T-helper 1 cell treated with Interleukin-12 subunit alpha and Interleukin-12 subunit beta and Interleukin-4 antibody, amounts not matched to agents 30 ng/mL and 1 ng/mL, for 36 hours (primary cell): Measurements from ENCODE around the gene PRXL2A. TPM values are rescaled to one million over a fixed set of nuclear protein-coding genes. Genes with fewer than 3 reads are reported as not detected.
"Not testable (repeated sequence)": the region's sequence is repeated elsewhere in the genome, so short reads cannot be mapped to it uniquely, and the experiment has no call there.

ENCODE experiments used
- intact Hi-C: fragments of 100-400 bp; cut with micrococcal nuclease; formaldehyde crosslinking; loops from one replicate; pipeline ENCODE4 v1.15.1; 2024
- total RNA-seq: library from RNA; stranded (reverse); gene quantifications from 2 replicates; pipeline ENCODE4 v1.2.3, GENCODE V29; 2022

The PRXL2A gene
- total RNA-seq, 1 donor from 2014 or later = 9.6 TPM

GRCh38 chr10:80472234-80473095 lies 64.1 kb downstream of the PRXL2A start:
- intact Hi-C loops = loop anchor here (1.0 to 5.0 kb wide), 6 partner anchors 9 to 270 kb away; no protein-coding TSS in a partner anchor

GRCh38 chr10:80473096-80473657 lies 64.8 kb downstream of the PRXL2A start:
- intact Hi-C loops = loop anchor here (2.0 to 5.0 kb wide), 2 partner anchors 14 to 271 kb away; no protein-coding TSS in a partner anchor

GRCh38 chr10:80473692-80474596 lies 65.6 kb downstream of the PRXL2A start:
- intact Hi-C loops = loop anchor here (2.0 to 5.0 kb wide), 2 partner anchors 15 to 272 kb away; no protein-coding TSS in a partner anchor

- intact Hi-C loops = loop anchor here (5.0 kb wide), 1 partner anchor 272 kb away; no protein-coding TSS in a partner anchor
Measured at GRCh38 chr10:80474597-80474910, 66.2 kb downstream of the PRXL2A start.

- intact Hi-C loops = loop anchor here (5.0 kb wide), 1 partner anchor 273 kb away; no protein-coding TSS in a partner anchor
Measured at GRCh38 chr10:80474941-80475340, 66.6 kb downstream of the PRXL2A start.

- intact Hi-C loops = not testable (repeated sequence)
Measured at GRCh38 chr10:80475641-80476040, 67.3 kb downstream of the PRXL2A start.

- intact Hi-C loops = no loop called here
Measured at GRCh38 chr10:80476685-80477084, 68.3 kb downstream of the PRXL2A start.

GRCh38 chr10:80477813-80478212 lies 69.5 kb downstream of the PRXL2A start:
- intact Hi-C loops = no loop called here

GRCh38 chr10:80480373-80480772 lies 72.0 kb downstream of the PRXL2A start:
- intact Hi-C loops = not testable (repeated sequence)

GRCh38 chr10:80480852-80481251 lies 72.5 kb downstream of the PRXL2A start:
- intact Hi-C loops = no loop called here

- intact Hi-C loops = no loop called here
Measured at GRCh38 chr10:80484243-80484642, 75.9 kb downstream of the PRXL2A start.

- intact Hi-C loops = loop anchor here (1.0 kb wide), 1 partner anchor 9 kb away; no protein-coding TSS in a partner anchor
Measured at GRCh38 chr10:80484676-80485075, 76.3 kb downstream of the PRXL2A start.

- intact Hi-C loops = loop anchor here (1.0 kb wide), 1 partner anchor 8 kb away; no protein-coding TSS in a partner anchor
Measured at GRCh38 chr10:80485076-80485945, 77.0 kb downstream of the PRXL2A start.

- intact Hi-C loops = loop anchor here (1.0 kb wide), 1 partner anchor 7 kb away; no protein-coding TSS in a partner anchor
Measured at GRCh38 chr10:80485946-80486764, 77.8 kb downstream of the PRXL2A start.

Other genes with a start within 250 kb of the PRXL2A start
- gene ANXA11, start 203.0 kb upstream of the PRXL2A start, total RNA-seq = 237 and 259 TPM in 2 replicates
- gene MAT1A, start 118.9 kb upstream of the PRXL2A start, total RNA-seq = not detected in 2 replicates
- gene DYDC1, start 51.8 kb upstream of the PRXL2A start, total RNA-seq = not detected in 2 replicates
- gene DYDC2, start 51.8 kb upstream of the PRXL2A start, total RNA-seq = not detected in 2 replicates
- gene TSPAN14, start 45.8 kb downstream of the PRXL2A start, total RNA-seq = 178 and 181 TPM in 2 replicates
- gene SH2D4B, start 129.4 kb downstream of the PRXL2A start, total RNA-seq = 0.10 and 0.17 TPM in 2 replicates